HepG2 (cell line): Measurements from ENCODE around the gene MTUS2. TPM values are rescaled to one million over a fixed set of nuclear protein-coding genes. Genes with fewer than 3 reads are reported as not detected.

Experiments used
- ATAC-seq: fragments of 200-7000 bp; cut with Tn5 transposase; 3 replicates; pipeline ENCODE4 v1.9.1; 2020; ENCODE audit warnings: mild to moderate bottlenecking, moderate library complexity
- BruUV-seq: library from RNA; stranded (reverse); fragments of 400-500 nt; replicated peaks from 2 replicates; lab custom pipeline; 2021; lab: Mats Ljungman, UMichigan
- CTCF ChIA-PET: fragments of 300-600 bp; formaldehyde crosslinking; extraction: SDS; loops from one replicate; lab custom pipeline; 2021; ENCODE audit warnings: low total read pairs, inconsistent platforms, low intra/inter-chr PET ratio; lab: Yijun Ruan, JAX
- POLR2A ChIA-PET: fragments of 350-600 bp; sonication (Branson Sonifier 250); formaldehyde crosslinking; loops from one replicate; lab custom pipeline; 2020; ENCODE audit warnings: antibody characterized with exemption, inconsistent platforms; lab: Yijun Ruan, JAX
- DNase-seq: peaks from one replicate; pipeline ENCODE4 v3.0.0-alpha.2; 2015; ENCODE audit warnings: low spot score
- FAIRE-seq: peaks from 3 replicates; lab custom pipeline; 2011; peaks lifted over from hg19 to GRCh38; lab: Jason Lieb, UNC
- H2AFZ ChIP-seq: one replicate; pipeline ENCODE4 v1.6.1; 2011; ENCODE audit warnings: low read length, inconsistent platforms
- H3K27ac ChIP-seq: fragments of 300-600 bp; 3 replicates; pipeline ENCODE4 v1.8.0; 2011; ENCODE audit warnings: mixed run types, mild to moderate bottlenecking, mixed read lengths, low read length, inconsistent platforms; ENCODE audit not compliant: insufficient read depth; ENCODE audit errors: extremely low read length
- H3K27me3 ChIP-seq, 2 experiments: fragments of 200-600 bp in 1 of 2; 2 replicates in 1 of 2; 3 replicates in 1 of 2; pipeline versions ENCODE4 v1.6.0 to v1.8.0; 2011; ENCODE audit warnings: low read length in 2 of 2, mild to moderate bottlenecking in 2 of 2, moderate library complexity in 2 of 2, inconsistent platforms in 1 of 2; ENCODE audit not compliant: insufficient read depth in 2 of 2, control insufficient read depth in 1 of 2
- H3K36me3 ChIP-seq, 2 experiments: fragments of 200-600 bp in 1 of 2; replicated peaks in 1 of 2; 2 replicates in 1 of 2; 3 replicates in 1 of 2; pipeline versions ENCODE4 v1.5.1 to v1.8.0; 2011; ENCODE audit warnings: low read length in 2 of 2, inconsistent platforms in 1 of 2; ENCODE audit not compliant: insufficient read depth in 2 of 2, control insufficient read depth in 1 of 2
- H3K4me1 ChIP-seq: 2 replicates; pipeline ENCODE4 v1.5.1; 2012; ENCODE audit warnings: low read length, inconsistent platforms; ENCODE audit not compliant: insufficient read depth
- H3K4me2 ChIP-seq: 2 replicates; pipeline ENCODE4 v1.6.0; 2011; ENCODE audit warnings: low read depth, low read length, inconsistent platforms
- H3K4me3 ChIP-seq, 3 experiments: fragments of 200-600 bp in 1 of 3; sonication (generic), shearing (Covaris generic) in 1 of 3; replicated peaks in 1 of 3; 2 replicates each; pipeline ENCODE4 v1.5.1; 2011 to 2016; ENCODE audit warnings: low read length in 3 of 3, inconsistent platforms in 2 of 3, low read depth in 2 of 3, mild to moderate bottlenecking in 2 of 3, control low read depth in 1 of 3, mixed read lengths in 1 of 3; ENCODE audit not compliant: insufficient read depth in 1 of 3
- H3K79me2 ChIP-seq: one replicate; pipeline ENCODE4 v1.6.1; 2011; ENCODE audit warnings: low read length, inconsistent platforms; ENCODE audit not compliant: insufficient read depth
- H3K9ac ChIP-seq: 2 replicates; pipeline ENCODE4 v1.6.0; 2011; ENCODE audit warnings: mild to moderate bottlenecking, low read depth, low read length, inconsistent platforms; ENCODE audit not compliant: insufficient read depth
- H3K9me3 ChIP-seq: 2 replicates; pipeline ENCODE4 v1.5.1; 2012; ENCODE audit warnings: mild to moderate bottlenecking, low read length
- H4K20me1 ChIP-seq: 2 replicates; pipeline ENCODE4 v1.6.0; 2011; ENCODE audit warnings: inconsistent platforms, mild to moderate bottlenecking, low read length, moderate library complexity; ENCODE audit not compliant: insufficient read depth
- ATF7 ChIP-seq, 2 experiments: fragments of 450-650 bp in 1 of 2; sonication (generic) in 1 of 2; formaldehyde crosslinking in 1 of 2; IDR thresholded peaks; 2 replicates each; pipeline versions ENCODE4 v1.4.0 to v1.6.1; 2016 to 2020; ENCODE audit warnings: antibody characterized with exemption in 1 of 2, mild to moderate bottlenecking in 1 of 2, missing genetic modification reagents in 1 of 2
- EZH2 ChIP-seq: conservative IDR thresholded peaks from 2 replicates; pipeline ENCODE4 v1.6.1; 2012; ENCODE audit warnings: mild to moderate bottlenecking, low read depth, low read length, moderate library complexity
- FOSL1 ChIP-seq: sonication (generic); formaldehyde crosslinking; IDR thresholded peaks from 2 replicates; pipeline ENCODE4 v1.9.0; 2021; ENCODE audit warnings: missing genetic modification reagents, borderline replicate concordance
- GZF1 ChIP-seq: sonication (generic); formaldehyde crosslinking; IDR thresholded peaks from 2 replicates; pipeline ENCODE4 v1.5.1; 2020; ENCODE audit warnings: mild to moderate bottlenecking, missing genetic modification reagents
- MAF1 ChIP-seq: sonication (generic); formaldehyde crosslinking; IDR thresholded peaks from 2 replicates; pipeline ENCODE4 v1.5.0; 2020; ENCODE audit warnings: missing genetic modification reagents, borderline replicate concordance
- PHB2 ChIP-seq: fragments of 450-650 bp; IDR thresholded peaks from 2 replicates; pipeline ENCODE4 v1.6.1; 2018; ENCODE audit not compliant: partially characterized antibody
- SMAD9 ChIP-seq: sonication (generic); formaldehyde crosslinking; IDR thresholded peaks from 2 replicates; pipeline ENCODE4 v1.5.1; 2020; ENCODE audit warnings: mild to moderate bottlenecking, missing genetic modification reagents
- TBX2 ChIP-seq: sonication (generic); formaldehyde crosslinking; IDR thresholded peaks from 2 replicates; pipeline ENCODE4 v1.5.0; 2020; ENCODE audit warnings: missing genetic modification reagents, mild to moderate bottlenecking, borderline replicate concordance
- THRA ChIP-seq: sonication (generic); formaldehyde crosslinking; IDR thresholded peaks from 2 replicates; pipeline ENCODE4 v1.4.0; 2020; ENCODE audit warnings: missing genetic modification reagents, borderline replicate concordance
- ZNF232 ChIP-seq: sonication (generic); formaldehyde crosslinking; IDR thresholded peaks from 2 replicates; pipeline ENCODE4 v1.4.0; 2020; ENCODE audit warnings: missing genetic modification reagents, borderline replicate concordance
- ZNF547 ChIP-seq: sonication (generic); formaldehyde crosslinking; IDR thresholded peaks from 2 replicates; pipeline ENCODE4 v1.5.1; 2020; ENCODE audit warnings: mild to moderate bottlenecking, missing genetic modification reagents
- ZNF850 ChIP-seq: sonication (generic); formaldehyde crosslinking; conservative IDR thresholded peaks from 2 replicates; pipeline ENCODE4 v1.9.0; 2021; ENCODE audit warnings: mild to moderate bottlenecking, missing genetic modification reagents
- ZSCAN22 ChIP-seq: sonication (generic); formaldehyde crosslinking; IDR thresholded peaks from 2 replicates; pipeline ENCODE4 v1.4.0; 2020; ENCODE audit warnings: mild to moderate bottlenecking, missing genetic modification reagents
- ZXDC ChIP-seq: sonication (generic); formaldehyde crosslinking; IDR thresholded peaks from 2 replicates; pipeline ENCODE4 v1.5.0; 2020; ENCODE audit warnings: mild to moderate bottlenecking, missing genetic modification reagents
- WGBS: methylation state at CpG from one replicate; pipeline ENCODE4 v1.1.6; 2017; ENCODE audit warnings: low lambda C conversion rate; 5-methylcytosine and 5-hydroxymethylcytosine counted together
- in situ Hi-C: cut with HindIII; loops from 2 replicates; pipeline ENCODE4 v1.10.0; 2017; ENCODE audit warnings: low pct_unique_long_range_greater_than_20kb; ENCODE audit not compliant: extremely low pct_ligation_motif_present
- intact Hi-C: fragments of 100-400 bp; cut with micrococcal nuclease; formaldehyde crosslinking; loops from one replicate; pipeline ENCODE4 v1.10.0; 2022; ENCODE audit not compliant: unreplicated experiment
- polyA plus RNA-seq, 8 experiments: library from polyadenylated mRNA; depleted of rRNA in 3 of 8; stranded (reverse) in 7 of 8; unstranded in 1 of 8; fragments of >200 nt; fragmentation: Illumina TruSeq in 4 of 8; extraction: Trizol in 4 of 8; gene quantifications; 2 replicates each; pipeline versions ENCODE4 v1.2.1 to v1.2.3, GENCODE V29; 2011 to 2016; ENCODE audit warnings: low read depth in 4 of 8, missing spikeins in 1 of 8, mixed read lengths in 1 of 8; ENCODE audit not compliant: insufficient read depth in 1 of 8
- total RNA-seq, 5 experiments: library from RNA; depleted of rRNA; stranded (reverse); fragments of >200 nt; fragmentation: Illumina TruSeq; extraction: Trizol; gene quantifications; 2 replicates each; pipeline ENCODE4 v1.2.3, GENCODE V29; 2016; ENCODE audit warnings: low read depth in 1 of 5

Gene MTUS2
- total and polyA plus RNA-seq, 2 of the 13 experiments (the other 11 are each of a cell fraction or from before 2014, with no cell fraction given) = not detected

GRCh38 chr13:29310806-29311205 is 490.7 kb downstream of the MTUS2 start (continued):
- TF ChIP-seq ZXDC (CRISPR knock-in tag) = no peak

GRCh38 chr13:29315847-29316246 is 495.7 kb downstream of the MTUS2 start:
- 0% methylated on average over 2 of the region's 2 CpGs for WGBS
- Histone ChIP-seq H2AFZ (no peak overlapping the region), H3K4me2 (no peak overlapping the region), H3K79me2 (no peaks in the 10 kb centered on the region), H3K27ac (no peak overlapping the region), H4K20me1 (no peaks in the 10 kb centered on the region), H3K27me3 (no peaks in the 10 kb centered on the region; a peak in 1 of 5 replicates), H3K36me3 (no peaks in the 10 kb centered on the region), H3K9me3 (0 out of 2 replicates have a peak, but pooled peaks cover 8% of the 10 kb centered on the region), H3K4me1 (no peaks in the 10 kb centered on the region), H3K9ac (no peak overlapping the region), H3K4me3 (no peak overlapping the region)
- BruUV-seq = no TSS peak
- intact Hi-C loops = no loop called here
- DNase-seq = no peak
- CTCF ChIA-PET = no interaction called here
- TF ChIP-seq TBX2 (CRISPR knock-in tag) (no peak), ZNF850 (CRISPR knock-in tag) (no peak), EZH2 (no peak), GZF1 (no peak), ZNF232 (CRISPR knock-in tag) (no peak), ZNF547 (no peak), FOSL1 (CRISPR knock-in tag) (no peak), MAF1 (CRISPR knock-in tag) (no peak), ATF7 (IDR thresholded peaks at IDR 0.05) (no peak), ATF7 (CRISPR knock-in tag; IDR thresholded peaks at IDR 0.05) (no peak), THRA (CRISPR knock-in tag) (no peak), ZSCAN22 (CRISPR knock-in tag) (no peak), SMAD9 (no peak), PHB2 (no peak)
- POLR2A ChIA-PET = no interaction called here
- no peak for FAIRE-seq
- no peak for ATAC-seq
- in situ Hi-C loops = no loop called here
